Activated naive CD4-positive, alpha-beta T cell treated with anti-CD3 and anti-CD28 coated beads, Interleukin-2, amount 10 ng/mL, durations not matched to agents 7 days and 5 days (primary cell): ENCODE data around the gene IL31RA.
"Not testable (repeated sequence)": the region's sequence is repeated elsewhere in the genome, so short reads cannot be mapped to it uniquely, and the experiment has no call there.

Source experiments
- CTCF ChIA-PET: fragments of 350-600 bp; sonication (Branson Sonifier 250); formaldehyde crosslinking; loops from one replicate; lab custom pipeline; 2021; ENCODE audit warnings: antibody characterized with exemption; lab: Charles Lee
- DNase-seq: peaks from one replicate; pipeline ENCODE4 v3.0.0-alpha.2; 2020
- H3K27ac Mint-ChIP-seq: one replicate; pipeline ENCODE4 v1.8.0; 2021; ENCODE audit warnings: mild to moderate bottlenecking, moderate library complexity, mixed read lengths
- H3K27me3 Mint-ChIP-seq: one replicate; pipeline ENCODE4 v1.8.0; 2021; ENCODE audit warnings: mild to moderate bottlenecking, mixed read lengths
- H3K36me3 Mint-ChIP-seq: one replicate; pipeline ENCODE4 v1.8.0; 2021; ENCODE audit warnings: mixed read lengths
- H3K4me1 Mint-ChIP-seq: one replicate; pipeline ENCODE4 v1.8.0; 2021; ENCODE audit warnings: mixed read lengths
- H3K4me3 Mint-ChIP-seq: one replicate; pipeline ENCODE4 v1.8.0; 2021; ENCODE audit warnings: mild to moderate bottlenecking, moderate library complexity, mixed read lengths
- H3K9me3 Mint-ChIP-seq: one replicate; pipeline ENCODE4 v1.8.0; 2021; ENCODE audit warnings: mixed read lengths

Gene IL31RA

DNA sequence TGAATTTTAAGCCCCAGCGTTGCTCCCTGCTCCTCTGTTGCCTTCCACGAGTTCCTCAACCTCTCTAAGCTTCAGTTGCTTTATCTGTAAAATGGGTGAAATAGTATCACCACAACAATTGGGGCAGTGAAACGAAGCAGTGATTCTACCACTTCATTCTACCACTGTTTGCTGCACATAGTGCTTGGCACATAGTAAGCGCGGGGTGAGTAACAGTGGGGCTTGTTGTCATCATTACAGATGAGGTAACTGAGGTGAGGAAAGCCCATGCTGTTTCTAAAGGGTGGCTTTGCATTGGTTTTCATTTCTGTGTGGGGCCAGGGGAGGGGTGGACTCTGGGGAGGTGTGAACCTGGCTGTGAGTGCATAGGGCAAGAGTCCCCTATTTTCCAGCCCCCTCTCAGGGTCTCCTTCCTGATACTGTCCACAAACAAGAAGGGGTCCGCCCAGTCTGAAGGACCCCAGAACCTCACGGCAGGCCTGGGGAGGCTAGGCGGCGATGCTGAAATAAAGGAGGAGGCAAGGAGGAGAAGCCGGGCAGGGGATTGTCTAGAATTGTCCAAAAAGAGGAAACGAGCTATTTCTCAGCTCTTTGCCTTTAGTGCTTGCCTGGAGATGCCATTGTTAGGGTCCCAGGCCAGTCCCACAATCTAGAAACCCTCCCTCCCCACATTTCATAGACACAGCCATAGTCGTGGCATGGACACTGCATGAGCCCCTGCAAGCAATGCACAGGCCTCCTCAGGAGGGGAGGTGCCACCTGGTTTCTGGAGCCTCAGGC, 78.1 kb downstream of the IL31RA start:
- Mint-ChIP-seq H3K4me1 (peaks cover 2% of the 10 kb centered on the region), H3K36me3 (peaks cover 7% of the 10 kb centered on the region), H3K9me3 (no peaks in the 10 kb centered on the region), H3K27ac (no peak overlapping the region), H3K27me3 (peaks cover 13% of the 10 kb centered on the region), H3K4me3 (no peak overlapping the region)
- CTCF ChIA-PET = no interaction called here
- no peak for DNase-seq

DNA sequence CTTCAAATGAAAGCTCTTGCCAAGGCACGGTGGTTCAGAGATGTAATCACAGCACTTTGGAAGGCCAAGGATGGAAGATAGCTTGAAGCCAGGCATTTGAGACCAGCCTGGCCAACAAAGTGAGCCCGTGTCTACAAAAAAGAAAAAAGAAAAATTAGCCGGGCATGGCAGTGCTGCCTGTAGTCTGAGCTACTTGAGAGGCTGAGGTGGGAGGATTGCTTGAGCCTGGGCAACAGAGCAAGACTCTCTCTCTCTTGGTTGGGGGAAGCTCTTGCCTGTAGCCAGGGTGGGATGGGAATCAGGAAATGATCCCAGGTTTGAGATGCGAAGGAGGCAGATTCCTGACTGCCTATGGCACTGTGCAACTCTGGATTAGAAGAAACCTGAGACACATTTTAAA, 81.5 kb downstream of the IL31RA start:
- CTCF ChIA-PET = interaction anchor here (0.8 to 1.4 kb wide), 3 partner anchors 9 to 268 kb away, joined by 3 to 8 read pairs (median 5); no protein-coding TSS in a partner anchor
- Mint-ChIP-seq H3K36me3 (peaks cover 23% of the 10 kb centered on the region), H3K27ac (no peak overlapping the region)

DNA sequence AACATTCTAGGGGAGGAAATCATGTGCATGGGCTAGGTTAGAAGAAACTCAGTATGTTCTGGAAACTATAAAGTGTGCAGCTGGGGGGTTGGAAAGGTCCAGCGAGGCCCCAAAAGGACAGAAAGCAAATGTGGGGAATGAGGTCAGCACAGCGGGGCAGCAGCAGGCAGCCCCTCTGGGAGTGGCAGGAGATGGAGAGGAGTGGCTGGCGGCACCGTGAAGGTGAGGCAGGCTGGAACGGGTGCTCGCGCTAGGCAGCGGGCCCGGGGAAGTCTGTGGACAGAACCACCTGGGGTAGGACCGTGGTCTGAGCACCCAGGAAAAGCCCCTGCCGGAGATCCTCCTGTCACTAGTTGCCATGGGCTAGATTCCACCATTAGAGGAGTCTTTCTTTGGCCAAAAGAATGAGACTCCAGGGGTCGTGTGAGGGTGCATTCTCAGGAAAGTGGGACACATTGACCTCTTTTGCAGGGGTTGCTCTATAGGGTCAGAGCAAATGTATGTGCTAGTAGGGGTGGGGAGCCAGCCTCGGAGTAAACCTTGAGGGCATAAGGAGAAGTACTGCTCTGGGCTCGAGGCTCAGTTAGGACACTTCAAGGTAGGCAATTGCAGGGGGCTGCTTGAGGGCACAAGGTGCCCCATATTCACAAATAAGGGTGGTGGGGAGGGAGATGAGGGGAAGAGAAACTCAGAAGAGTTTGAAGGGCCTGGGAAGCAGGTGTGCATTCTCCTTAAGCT, 82.4 kb downstream of the IL31RA start:
- peaks cover 29% of the 10 kb centered on the region for H3K36me3 Mint-ChIP-seq
- H3K27me3 Mint-ChIP-seq = no peaks in the 10 kb centered on the region
- CTCF ChIA-PET = interaction anchor here (1.3 to 1.4 kb wide), 2 partner anchors 10 to 267 kb away, joined by 5 to 8 read pairs; no protein-coding TSS in a partner anchor
- H3K4me1 Mint-ChIP-seq = peaks cover 2% of the 10 kb centered on the region
- H3K4me3 Mint-ChIP-seq = no peak overlapping the region
- H3K9me3 Mint-ChIP-seq = no peaks in the 10 kb centered on the region
- no peak for DNase-seq
- H3K27ac Mint-ChIP-seq = peak overlapping the region; percentile 11

More for the DNA sequence above, 81.5 kb downstream of the IL31RA start:
- Mint-ChIP-seq H3K4me3 (no peak overlapping the region), H3K9me3 (no peaks in the 10 kb centered on the region), H3K27me3 (peaks cover 3% of the 10 kb centered on the region), H3K4me1 (peaks cover 2% of the 10 kb centered on the region)
- no peak for DNase-seq

DNA sequence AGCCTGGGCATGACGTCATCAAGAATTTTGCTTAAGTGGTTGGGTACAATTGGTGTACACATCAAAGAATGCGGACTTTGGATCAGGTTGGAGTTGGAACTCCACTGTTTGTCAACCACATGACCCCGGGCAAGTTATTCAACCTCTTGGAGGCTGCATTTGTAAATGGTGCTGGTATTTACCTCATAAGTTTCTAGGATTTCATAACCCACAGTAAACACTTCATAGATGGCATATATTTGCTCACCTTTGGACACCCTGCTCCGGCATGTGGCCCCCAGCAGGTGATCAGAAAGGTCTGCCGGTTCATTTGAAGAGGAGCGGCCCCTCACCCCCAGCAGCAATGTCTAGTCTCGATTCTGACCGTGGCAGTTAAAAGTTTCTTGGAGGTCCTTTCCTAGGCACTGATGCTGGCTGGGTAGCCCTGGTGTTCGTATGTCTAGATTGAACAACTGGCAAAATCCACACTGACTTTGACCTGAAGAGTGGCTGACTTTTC, 83.0 kb downstream of the IL31RA start:
- Mint-ChIP-seq H3K4me1 (peaks cover 2% of the 10 kb centered on the region), H3K4me3 (no peak overlapping the region), H3K27ac (peak overlapping the region; percentile 11), H3K36me3 (peaks cover 35% of the 10 kb centered on the region), H3K27me3 (no peaks in the 10 kb centered on the region), H3K9me3 (no peaks in the 10 kb centered on the region)
- CTCF ChIA-PET = interaction anchor here (1.7 to 4.0 kb wide), 4 partner anchors 11 to 267 kb away, joined by 4 to 70 read pairs (median 6); no protein-coding TSS in a partner anchor
- no peak for DNase-seq

DNA sequence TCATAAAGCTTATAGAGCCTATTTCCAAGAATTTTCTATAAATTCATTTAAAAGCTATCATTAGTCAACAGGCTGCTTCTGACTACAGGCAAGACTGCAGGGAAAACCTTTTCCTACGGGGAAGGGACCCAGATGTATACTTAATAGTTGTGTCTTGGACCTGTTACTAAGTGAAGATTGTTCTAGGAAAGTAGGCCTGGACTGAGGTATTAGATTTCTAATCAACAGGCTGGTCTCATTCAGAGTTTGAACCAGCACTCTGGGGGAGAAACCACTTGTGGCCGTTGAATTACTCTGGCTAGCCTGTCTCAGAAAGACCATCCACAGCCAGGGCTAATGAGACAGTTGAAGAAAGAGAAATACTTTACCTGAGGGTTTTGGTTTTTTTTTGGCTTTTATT, 83.6 kb downstream of the IL31RA start:
- H3K36me3 Mint-ChIP-seq = peaks cover 38% of the 10 kb centered on the region
- H3K4me1 Mint-ChIP-seq = peaks cover 2% of the 10 kb centered on the region
- no peak overlapping the region for H3K27ac Mint-ChIP-seq
- H3K4me3 Mint-ChIP-seq = no peak overlapping the region
- H3K27me3 Mint-ChIP-seq = no peaks in the 10 kb centered on the region
- DNase-seq = no peak
- no peaks in the 10 kb centered on the region for H3K9me3 Mint-ChIP-seq
- CTCF ChIA-PET = interaction anchor here (0.8 to 4.0 kb wide), 12 partner anchors 11 to 904 kb away, joined by 3 to 70 read pairs (median 4); no protein-coding TSS in a partner anchor

DNA sequence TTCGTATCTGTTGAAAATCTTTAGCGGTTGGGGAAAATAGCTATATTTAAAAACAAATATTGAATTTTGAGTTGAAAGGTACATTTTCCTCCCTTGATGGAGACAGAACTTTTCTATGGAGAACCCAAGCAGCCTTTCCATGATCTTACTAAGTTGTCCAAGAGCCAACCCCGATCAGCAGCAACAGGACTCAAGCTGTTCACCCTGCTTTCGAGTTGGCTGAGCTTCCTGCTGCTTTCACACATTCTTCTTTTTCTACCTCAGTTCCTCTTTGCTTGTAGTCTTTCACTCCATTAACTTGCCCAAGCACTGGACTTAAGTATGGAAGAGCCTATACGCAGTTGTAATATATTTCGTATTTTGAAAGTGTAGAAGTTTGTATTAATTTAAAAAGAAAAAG, 84.2 kb downstream of the IL31RA start:
- Mint-ChIP-seq H3K27ac (peak overlapping the region; percentile 53), H3K36me3 (peaks cover 42% of the 10 kb centered on the region), H3K27me3 (no peaks in the 10 kb centered on the region), H3K4me3 (no peak overlapping the region), H3K9me3 (no peaks in the 10 kb centered on the region), H3K4me1 (peaks cover 2% of the 10 kb centered on the region)
- DNase-seq = no peak
- CTCF ChIA-PET = interaction anchor here (0.6 to 4.0 kb wide), 16 partner anchors 10 to 903 kb away, joined by 3 to 70 read pairs (median 4); no protein-coding TSS in a partner anchor

DNA sequence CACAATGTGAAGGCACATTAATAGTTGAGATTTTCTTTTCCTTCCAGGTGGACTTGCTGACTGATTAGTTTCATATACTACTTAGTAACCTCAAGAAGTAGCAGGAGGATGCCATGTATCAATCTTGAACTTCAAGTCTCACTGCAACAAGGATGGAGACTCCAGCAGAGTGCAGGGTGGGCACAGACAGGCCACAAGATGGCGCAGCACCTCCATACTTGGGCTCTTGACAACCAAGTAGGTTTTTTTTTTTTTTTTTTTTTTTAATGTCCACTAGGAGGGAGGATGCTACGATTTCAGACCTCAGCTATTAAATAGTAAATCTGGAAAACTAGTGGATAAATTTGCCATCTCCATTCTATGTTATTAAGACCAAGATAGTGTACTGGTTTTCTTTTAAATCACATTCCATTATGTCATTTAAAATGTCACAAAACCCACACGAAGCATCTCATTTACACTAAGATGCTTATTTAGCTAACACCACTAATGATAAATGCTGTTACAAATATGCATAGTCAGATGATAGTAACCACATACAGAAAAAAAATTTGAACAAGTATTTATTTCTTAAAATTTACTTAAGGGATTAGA, 85.0 kb downstream of the IL31RA start:
- peak; percentile 85 for DNase-seq
- Mint-ChIP-seq H3K36me3 (peaks cover 50% of the 10 kb centered on the region), H3K4me3 (no peak overlapping the region), H3K4me1 (peaks cover 2% of the 10 kb centered on the region), H3K9me3 (no peaks in the 10 kb centered on the region), H3K27me3 (no peaks in the 10 kb centered on the region), H3K27ac (no peak overlapping the region)
- CTCF ChIA-PET = interaction anchor here (0.7 to 4.0 kb wide), 24 partner anchors 9 to 335 kb away, joined by 3 to 70 read pairs (median 4); no protein-coding TSS in a partner anchor

DNA sequence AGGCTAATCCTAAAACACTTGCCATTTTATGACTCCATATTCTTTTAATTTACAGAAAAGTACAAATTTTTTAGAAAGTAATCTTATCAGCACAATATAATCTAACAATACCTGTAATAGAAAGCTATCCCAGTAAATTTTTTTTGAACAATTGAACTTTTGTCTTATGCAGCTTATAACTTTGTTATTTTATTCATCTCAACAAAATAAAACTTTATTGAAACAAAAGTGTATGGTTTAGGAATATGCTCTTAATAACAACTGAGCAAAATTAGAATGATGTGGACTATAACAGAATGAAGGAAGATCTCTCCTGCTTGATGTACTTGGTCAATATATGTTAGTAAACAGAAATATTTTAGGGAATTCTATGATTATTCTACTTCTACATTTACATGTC, 86.4 kb downstream of the IL31RA start:
- H3K27me3 Mint-ChIP-seq, H3K27ac Mint-ChIP-seq, H3K9me3 Mint-ChIP-seq, H3K4me1 Mint-ChIP-seq, DNase-seq, H3K4me3 Mint-ChIP-seq: not testable (repeated sequence)
- CTCF ChIA-PET = interaction anchor here (1.5 to 4.0 kb wide), 8 partner anchors 10 to 264 kb away, joined by 4 to 70 read pairs (median 10); no protein-coding TSS in a partner anchor
- H3K36me3 Mint-ChIP-seq = peaks cover 63% of the 10 kb centered on the region

DNA sequence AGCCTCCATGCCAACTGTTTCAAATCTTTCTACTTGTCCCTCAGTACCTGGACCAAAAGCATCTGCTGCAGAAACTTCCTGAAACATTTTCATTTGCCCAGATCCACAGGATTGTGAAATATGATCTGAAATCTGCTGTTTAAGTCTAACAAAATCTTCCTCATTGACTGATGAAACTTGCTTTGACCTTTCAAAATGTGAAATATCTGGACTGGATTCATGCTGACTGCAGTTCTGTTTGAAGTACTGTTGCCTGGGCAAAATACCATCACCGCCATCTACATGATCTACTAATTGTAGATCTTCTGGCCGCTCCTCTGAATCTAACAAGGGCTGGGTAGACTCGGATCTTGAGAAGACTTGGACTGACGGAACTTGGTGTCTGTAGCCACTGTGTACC, 90.0 kb downstream of the IL31RA start:
- H3K9me3 Mint-ChIP-seq, H3K27me3 Mint-ChIP-seq, CTCF ChIA-PET, H3K4me3 Mint-ChIP-seq, DNase-seq, H3K4me1 Mint-ChIP-seq, H3K27ac Mint-ChIP-seq: not testable (repeated sequence)
- peaks cover 69% of the 10 kb centered on the region for H3K36me3 Mint-ChIP-seq

DNA sequence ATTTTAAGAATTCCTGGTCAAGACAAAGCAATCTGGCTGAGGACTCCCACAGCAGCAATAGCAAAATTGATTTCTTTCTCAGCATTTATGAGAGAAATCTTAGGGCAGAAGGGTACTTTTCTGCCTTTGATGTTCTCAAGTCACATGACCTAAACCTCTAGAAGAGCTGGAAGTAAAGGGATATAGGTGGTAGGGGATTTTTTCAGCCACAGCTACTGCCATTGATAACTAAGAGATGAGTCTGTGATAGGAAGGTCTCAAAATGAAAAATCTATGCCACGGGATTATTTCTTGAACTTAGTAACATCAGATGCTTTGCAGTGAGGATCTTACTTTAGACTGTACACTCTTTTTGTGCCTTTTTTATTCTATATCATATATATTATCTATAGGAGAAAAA, 108.1 kb downstream of the IL31RA start:
- Mint-ChIP-seq H3K4me3 (no peak overlapping the region), H3K27me3 (no peaks in the 10 kb centered on the region), H3K9me3 (no peaks in the 10 kb centered on the region), H3K27ac (no peak overlapping the region), H3K36me3 (peaks cover 61% of the 10 kb centered on the region), H3K4me1 (peaks cover 8% of the 10 kb centered on the region)
- DNase-seq = no peak
- CTCF ChIA-PET = interaction anchor here (0.6 kb wide), 1 partner anchor 13 kb away, joined by 3 read pairs; no protein-coding TSS in a partner anchor

DNA sequence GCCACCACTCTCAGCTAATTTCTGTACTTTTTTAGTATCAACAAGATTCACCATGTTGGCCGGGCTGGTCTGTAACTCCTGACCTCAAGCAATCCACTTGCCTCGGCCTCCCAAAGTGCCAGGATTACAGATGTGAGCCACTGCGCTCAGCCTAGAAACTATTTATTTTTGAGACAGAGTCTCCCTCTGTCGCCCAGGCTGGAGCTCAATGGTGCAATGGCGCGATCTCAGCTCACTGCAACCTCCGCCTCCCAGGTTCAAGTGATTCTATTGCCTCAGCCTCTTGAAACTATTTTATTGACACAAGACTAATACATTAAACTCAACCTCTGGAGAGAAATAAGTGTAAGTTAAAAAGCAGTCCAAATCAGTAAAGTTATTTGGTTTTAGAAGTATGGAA, 109.6 kb downstream of the IL31RA start:
- peaks cover 11% of the 10 kb centered on the region for H3K4me1 Mint-ChIP-seq
- no peak overlapping the region for H3K4me3 Mint-ChIP-seq
- H3K9me3 Mint-ChIP-seq = no peaks in the 10 kb centered on the region
- H3K27ac Mint-ChIP-seq = no peak overlapping the region
- no peak for DNase-seq
- H3K36me3 Mint-ChIP-seq = peaks cover 54% of the 10 kb centered on the region
- CTCF ChIA-PET = no interaction called here
- H3K27me3 Mint-ChIP-seq = no peaks in the 10 kb centered on the region

DNA sequence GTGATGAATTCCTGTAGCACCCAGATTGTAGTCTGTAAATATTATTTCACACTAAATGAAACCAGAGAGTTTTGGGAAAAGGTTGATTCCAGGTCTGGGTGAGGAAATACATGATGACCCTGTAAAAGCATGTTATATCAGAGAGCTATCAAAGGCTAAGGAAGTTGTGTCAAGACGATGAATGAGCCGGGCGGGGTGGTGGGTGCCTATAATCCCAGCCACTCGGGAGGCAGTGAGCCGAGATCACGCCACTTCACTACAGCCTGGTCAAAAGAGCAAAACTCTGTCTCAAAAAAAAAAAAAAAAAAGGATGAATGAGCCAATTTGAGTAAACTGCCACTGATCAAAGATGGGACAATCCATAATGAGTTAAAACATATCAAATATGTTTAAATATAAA, 114.4 kb downstream of the IL31RA start:
- H3K9me3 Mint-ChIP-seq = no peaks in the 10 kb centered on the region
- H3K27me3 Mint-ChIP-seq = no peaks in the 10 kb centered on the region
- H3K4me1 Mint-ChIP-seq = peaks cover 29% of the 10 kb centered on the region
- H3K36me3 Mint-ChIP-seq = peaks cover 55% of the 10 kb centered on the region
- no peak for DNase-seq
- no peak overlapping the region for H3K4me3 Mint-ChIP-seq
- CTCF ChIA-PET = interaction anchor here (1.4 kb wide), 1 partner anchor 235 kb away, joined by 4 read pairs; no protein-coding TSS in a partner anchor
- peak overlapping the region; percentile 12 for H3K27ac Mint-ChIP-seq

DNA sequence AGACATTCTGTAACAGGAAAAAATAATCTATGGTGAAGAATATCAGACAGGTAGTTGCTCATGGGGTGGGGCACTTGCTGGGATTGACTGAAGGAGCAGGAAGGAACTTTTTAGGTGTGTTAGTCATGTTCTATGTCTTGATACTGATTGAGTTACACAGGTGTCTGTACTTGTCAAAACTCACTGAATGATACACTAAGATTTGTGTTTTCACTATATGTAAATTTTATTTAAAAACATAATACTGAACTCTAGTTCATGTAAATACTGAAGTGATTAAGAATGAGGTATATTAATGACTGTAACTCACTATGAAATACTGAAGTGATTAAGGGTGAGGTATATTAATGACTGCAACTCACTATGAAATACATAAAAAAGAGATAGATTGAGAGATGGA, 115.1 kb downstream of the IL31RA start:
- no peak overlapping the region for H3K4me3 Mint-ChIP-seq
- peaks cover 53% of the 10 kb centered on the region for H3K36me3 Mint-ChIP-seq
- CTCF ChIA-PET = interaction anchor here (1.4 kb wide), 1 partner anchor 234 kb away, joined by 4 read pairs; no protein-coding TSS in a partner anchor
- DNase-seq = no peak
- no peaks in the 10 kb centered on the region for H3K9me3 Mint-ChIP-seq
- no peaks in the 10 kb centered on the region for H3K27me3 Mint-ChIP-seq
- H3K27ac Mint-ChIP-seq = peak overlapping the region; percentile 69
- H3K4me1 Mint-ChIP-seq = peaks cover 36% of the 10 kb centered on the region
